ENCODE data around the gene DRP2. TPM values are rescaled to one million over a fixed set of nuclear protein-coding genes. Genes with fewer than 3 reads are reported as not detected.

DRP2 gene, protein sequence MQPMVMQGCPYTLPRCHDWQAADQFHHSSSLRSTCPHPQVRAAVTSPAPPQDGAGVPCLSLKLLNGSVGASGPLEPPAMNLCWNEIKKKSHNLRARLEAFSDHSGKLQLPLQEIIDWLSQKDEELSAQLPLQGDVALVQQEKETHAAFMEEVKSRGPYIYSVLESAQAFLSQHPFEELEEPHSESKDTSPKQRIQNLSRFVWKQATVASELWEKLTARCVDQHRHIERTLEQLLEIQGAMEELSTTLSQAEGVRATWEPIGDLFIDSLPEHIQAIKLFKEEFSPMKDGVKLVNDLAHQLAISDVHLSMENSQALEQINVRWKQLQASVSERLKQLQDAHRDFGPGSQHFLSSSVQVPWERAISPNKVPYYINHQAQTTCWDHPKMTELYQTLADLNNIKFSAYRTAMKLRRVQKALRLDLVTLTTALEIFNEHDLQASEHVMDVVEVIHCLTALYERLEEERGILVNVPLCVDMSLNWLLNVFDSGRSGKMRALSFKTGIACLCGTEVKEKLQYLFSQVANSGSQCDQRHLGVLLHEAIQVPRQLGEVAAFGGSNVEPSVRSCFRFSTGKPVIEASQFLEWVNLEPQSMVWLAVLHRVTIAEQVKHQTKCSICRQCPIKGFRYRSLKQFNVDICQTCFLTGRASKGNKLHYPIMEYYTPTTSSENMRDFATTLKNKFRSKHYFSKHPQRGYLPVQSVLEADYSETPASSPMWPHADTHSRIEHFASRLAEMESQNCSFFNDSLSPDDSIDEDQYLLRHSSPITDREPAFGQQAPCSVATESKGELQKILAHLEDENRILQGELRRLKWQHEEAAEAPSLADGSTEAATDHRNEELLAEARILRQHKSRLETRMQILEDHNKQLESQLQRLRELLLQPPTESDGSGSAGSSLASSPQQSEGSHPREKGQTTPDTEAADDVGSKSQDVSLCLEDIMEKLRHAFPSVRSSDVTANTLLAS
- total RNA-seq (2012; rRNA removed) = 6.9 and 7.0 TPM in 2 replicates
- 6.4 and 7.9 TPM in 2 replicates for polyA plus RNA-seq (2012; rRNA removed)
- polyA plus RNA-seq (2012; cell fraction: cytosol; rRNA removed) = 2.2 and 2.4 TPM in 2 replicates
- polyA plus RNA-seq (2012; cell fraction: nucleus; rRNA removed; ENCODE audit: low replicate concordance) = 17.0 and 27.1 TPM in 2 replicates
- percentile 48 among the genes with signal in this experiment for Bru-seq, nascent RNA
- percentile 50 among the genes with signal in this experiment for BruChase-seq, experiment 1, labeled RNA remaining after a 6-hour chase
- BruChase-seq, experiment 2, labeled RNA remaining after a 2-hour chase = percentile 53 among the genes with signal in this experiment
- long read RNA-seq, full-length matches to known transcripts = 2 of 6 reads
- long read RNA-seq, partial matches to known transcripts = 1 of 6 reads
- long read RNA-seq, other reads (novel, unspliced or antisense) = 3 of 6 reads

DNA sequence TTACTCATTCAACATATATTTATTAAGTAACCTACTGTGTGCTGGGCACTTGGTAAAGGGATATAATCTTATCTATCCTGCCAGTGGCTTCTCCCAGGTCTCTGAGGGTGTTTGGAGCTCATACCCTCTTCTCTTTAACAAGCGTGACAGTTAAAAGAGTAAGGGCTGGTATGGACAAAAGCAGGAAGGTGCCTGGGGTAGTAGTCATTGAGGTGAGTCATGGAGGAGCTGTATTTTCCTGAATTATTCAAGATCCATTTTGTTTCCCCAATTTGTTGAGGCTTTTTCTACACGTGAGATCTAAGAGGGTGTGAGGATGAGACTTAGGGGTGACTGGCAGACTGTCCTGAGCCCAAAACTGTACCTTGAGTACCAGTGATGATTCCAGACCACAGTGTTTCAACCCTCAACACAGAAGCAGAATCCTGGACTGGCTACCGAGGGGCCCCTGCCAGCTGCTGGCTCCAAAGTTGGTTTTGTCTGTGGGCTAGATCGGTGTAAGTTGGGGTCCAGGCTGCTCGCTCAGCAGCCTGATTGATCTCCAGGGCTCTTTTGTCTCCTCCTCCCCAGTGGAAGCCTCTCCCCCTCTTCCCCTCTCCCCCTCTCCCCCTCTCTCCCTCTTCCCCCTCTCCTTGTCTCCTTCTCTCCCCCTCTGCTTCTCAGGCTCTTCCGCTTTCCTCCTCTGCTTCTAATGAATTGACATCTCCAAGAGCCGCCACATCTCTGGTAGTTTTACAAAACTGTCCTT lies at the start of gene DRP2:
TSS of gene DRP2 (plus strand) at position 671 of the 748 bp plus-strand sequence. CDS start 11,862 bp downstream, outside the sequence.
- peak within 1 kb of the TSS; percentile 95 for H3K4ac ChIP-seq (ENCODE audit: low read depth, low read length)
- peak within 1 kb of the TSS; percentile 92 to 99 for H4K8ac ChIP-seq (ENCODE audit: low read depth in 2 of 2, low read length in 2 of 2)
- peak within 1 kb of the TSS; percentile 33 for H3K4me3 ChIP-seq (ENCODE audit: insufficient read depth, low read depth, low read length)
- peak within 1 kb of the TSS; percentile 80 for H2AK9ac ChIP-seq (replicated peaks; ENCODE audit: low read depth, low read length, poor library complexity)
- dilution Hi-C loops (cut with HindIII; ENCODE audit: low sequenced_read_pairs, unreplicated experiment) (no loop called here), in situ Hi-C loops (cut with MboI; ENCODE audit: low sequenced_read_pairs) (no loop called here), intact Hi-C loops (cut with micrococcal nuclease) (no loop called here)
- H4K91ac ChIP-seq (ENCODE audit: insufficient read depth, low read depth, low read length) = peak within 1 kb of the TSS; percentile 92
- H3K9ac ChIP-seq (ENCODE audit: low read depth, low read length) = peak within 1 kb of the TSS; percentile 76
- H3K9me3 ChIP-seq (ENCODE audit: control insufficient read depth, insufficient read depth, low read length) = no peaks in the 10 kb centered on the region
- DNase-seq = peak; percentile 58
- peak within 1 kb of the TSS; percentile 79 for H2BK120ac ChIP-seq (ENCODE audit: low read depth, low read length)
- peak within 1 kb of the TSS; percentile 91 for H3K18ac ChIP-seq (ENCODE audit: low read depth, low read length)
- H3K27ac ChIP-seq (ENCODE audit: insufficient read depth, low read length) = peak within 1 kb of the TSS; percentile 80
- H3K27me3 ChIP-seq (ENCODE audit: control insufficient read depth, insufficient read depth, low read length) = peaks cover 2% of the 10 kb centered on the region; the same call in 1 of the 2 replicates
- peak within 1 kb of the TSS; percentile 88 for H4K5ac ChIP-seq (ENCODE audit: low read depth, low read length)
- peak within 1 kb of the TSS; percentile 90 for H2AFZ ChIP-seq (replicated peaks; ENCODE audit: low read length, poor library complexity)
- TF ChIP-seq NFE2L2 (IDR thresholded peaks at IDR 0.05; ENCODE audit: low read depth, low read length) (no peak), FOS (IDR thresholded peaks at IDR 0.05; ENCODE audit: low read depth, low read length) (peak; percentile 58), BHLHE40 (IDR thresholded peaks at IDR 0.05; ENCODE audit: low read depth, low read length) (peak; percentile 20; the same call in 1 of the 2 replicates), RCOR1 (IDR thresholded peaks at IDR 0.05; ENCODE audit: insufficient replicate concordance, low read length) (no peak)
- peaks cover 8% of the 10 kb centered on the region for H3K4me1 ChIP-seq (ENCODE audit: control insufficient read depth, insufficient read depth, low read length)
- peak within 1 kb of the TSS; percentile 94 for H3K14ac ChIP-seq (replicated peaks; ENCODE audit: low read depth, low read length)
- no TSS peak for BruUV-seq (replicated peaks)
- CTCF ChIA-PET = interaction anchor here (0.6 kb wide), 1 partner anchor 1289 kb away, joined by 7 read pairs; no protein-coding TSS in a partner anchor
- H2BK20ac ChIP-seq (ENCODE audit: low read depth, low read length) = peak within 1 kb of the TSS; percentile 65
- H3K4me2 ChIP-seq (ENCODE audit: low read depth, low read length) = peak within 1 kb of the TSS; percentile 78
- H3K23ac ChIP-seq (ENCODE audit: low read depth, low read length) = peak within 1 kb of the TSS; percentile 95; the same call in 1 of the 2 replicates
- no CpG with 5 or more reads among the region's 7 CpGs for WGBS, 2 experiments (ENCODE audit: extremely low coverage in 2 of 2, insufficient read length in 1 of 2)
- H3K36me3 ChIP-seq (ENCODE audit: control insufficient read depth, insufficient read depth, low read length) = no peaks in the 10 kb centered on the region
- peak; percentile 60 for ATAC-seq (ENCODE audit: low read depth)
- H3K56ac ChIP-seq (ENCODE audit: extremely low read depth, insufficient read depth, low read length) = peak within 1 kb of the TSS; percentile 87
- H4K20me1 ChIP-seq (ENCODE audit: insufficient read depth, low read length) = no peaks in the 10 kb centered on the region
- POLR2A ChIA-PET (ENCODE audit: unreplicated experiment) = no interaction called here
- H3K79me1 ChIP-seq (ENCODE audit: low read depth in 1 of 2, low read length in 2 of 2) = peaks cover 0 to 4% of the 10 kb centered on the region in 2 experiments; a peak in 1 of 4 replicates
- peak within 1 kb of the TSS; percentile 45; the same call in 1 of the 2 replicates for H2AK5ac ChIP-seq (ENCODE audit: low read depth, low read length)
- H2BK5ac ChIP-seq (ENCODE audit: low read depth, low read length, poor library complexity, severe bottlenecking) = peak within 1 kb of the TSS; percentile 99
- no peaks in the 10 kb centered on the region for H3K9me1 ChIP-seq (ENCODE audit: insufficient read depth, low read length)
- peak within 1 kb of the TSS; percentile 100 for H2BK15ac ChIP-seq (ENCODE audit: low read depth, low read length)

All from IMR-90 (cell line).